ENCODE measurements around the gene IL18RAP.

IL18RAP gene

DNA sequence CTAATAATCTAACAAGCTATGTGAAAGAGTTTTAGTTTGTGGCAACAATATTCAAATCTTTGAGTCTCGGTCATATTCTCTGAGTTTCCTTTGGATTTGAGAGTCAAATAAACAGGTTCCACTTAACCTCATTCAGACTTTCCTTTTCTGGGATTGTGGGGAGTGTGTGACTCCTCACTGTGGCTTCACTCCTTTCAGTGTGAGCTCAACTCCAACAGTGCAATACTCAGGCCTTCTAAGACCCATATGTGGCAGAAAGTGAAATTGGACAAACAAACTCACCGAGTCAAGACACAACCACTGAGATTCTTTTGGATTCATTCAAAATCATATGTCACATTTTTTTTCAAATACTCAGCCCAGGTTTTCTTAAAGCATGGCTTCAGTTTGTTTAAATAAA is 75.5 kb downstream of the IL18RAP start:
- no peak overlapping the region for H3K27ac ChIP-seq (ENCODE audit: low read depth, low read length, poor library complexity, severe bottlenecking)
- H3K9ac ChIP-seq (ENCODE audit: low read length): no peak overlapping the region
- no peak overlapping the region for H3K4me2 ChIP-seq (ENCODE audit: low read length)

DNA sequence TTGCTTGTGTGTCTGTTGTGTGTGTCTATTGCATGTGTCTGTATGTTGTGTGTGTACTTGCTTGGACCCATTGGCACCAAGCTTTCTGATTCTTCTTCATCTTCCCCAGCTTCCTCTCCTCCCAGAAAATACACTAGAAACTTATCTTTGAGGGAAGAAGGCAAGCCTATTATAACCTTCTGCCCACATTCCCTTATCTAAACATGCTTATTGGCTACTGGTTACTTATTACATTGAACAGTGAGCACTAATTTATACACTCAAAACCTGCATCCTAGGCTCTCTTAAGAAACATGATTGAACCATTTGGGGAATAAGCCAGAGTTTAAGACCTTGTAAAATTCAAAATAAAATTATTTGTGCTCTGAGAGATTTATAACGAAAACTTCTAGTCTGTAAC is 76.6 kb downstream of the IL18RAP start:
- Histone ChIP-seq H3K9me2 (ENCODE audit: low read depth, low read length) (no peaks in the 10 kb centered on the region), H3K27me3 (ENCODE audit: insufficient read depth, low read length) (no peaks in the 10 kb centered on the region), H3K4me3 (ENCODE audit: low read depth, low read length, poor library complexity, severe bottlenecking) (no peak overlapping the region), H3K79me2 (ENCODE audit: insufficient read depth, low read length) (no peaks in the 10 kb centered on the region), H3K9ac (ENCODE audit: low read length) (no peak overlapping the region), H3K4me1 (ENCODE audit: insufficient read depth, low read length, severe bottlenecking) (no peaks in the 10 kb centered on the region), H2AFZ (ENCODE audit: low read length) (no peak overlapping the region), H3K9me3 (ENCODE audit: low read length) (no peaks in the 10 kb centered on the region), H3K27ac (ENCODE audit: low read depth, low read length, poor library complexity, severe bottlenecking) (no peak overlapping the region), H4K20me1 (ENCODE audit: insufficient read depth, low read length) (no peaks in the 10 kb centered on the region), H3F3A (ENCODE audit: insufficient read depth, low read length) (no peaks in the 10 kb centered on the region), H3K36me3 (ENCODE audit: insufficient read depth, low read length) (no peaks in the 10 kb centered on the region), H3K4me2 (ENCODE audit: low read length) (no peak overlapping the region)
- no peak for TF ChIP-seq EZH2 (IDR thresholded peaks at IDR 0.05; ENCODE audit: borderline replicate concordance, low read length)

More for the DNA sequence above, 75.5 kb downstream of the IL18RAP start:
- H3K4me3 ChIP-seq (ENCODE audit: low read depth, low read length, poor library complexity, severe bottlenecking): no peak overlapping the region
- TF ChIP-seq, protein P1, sequence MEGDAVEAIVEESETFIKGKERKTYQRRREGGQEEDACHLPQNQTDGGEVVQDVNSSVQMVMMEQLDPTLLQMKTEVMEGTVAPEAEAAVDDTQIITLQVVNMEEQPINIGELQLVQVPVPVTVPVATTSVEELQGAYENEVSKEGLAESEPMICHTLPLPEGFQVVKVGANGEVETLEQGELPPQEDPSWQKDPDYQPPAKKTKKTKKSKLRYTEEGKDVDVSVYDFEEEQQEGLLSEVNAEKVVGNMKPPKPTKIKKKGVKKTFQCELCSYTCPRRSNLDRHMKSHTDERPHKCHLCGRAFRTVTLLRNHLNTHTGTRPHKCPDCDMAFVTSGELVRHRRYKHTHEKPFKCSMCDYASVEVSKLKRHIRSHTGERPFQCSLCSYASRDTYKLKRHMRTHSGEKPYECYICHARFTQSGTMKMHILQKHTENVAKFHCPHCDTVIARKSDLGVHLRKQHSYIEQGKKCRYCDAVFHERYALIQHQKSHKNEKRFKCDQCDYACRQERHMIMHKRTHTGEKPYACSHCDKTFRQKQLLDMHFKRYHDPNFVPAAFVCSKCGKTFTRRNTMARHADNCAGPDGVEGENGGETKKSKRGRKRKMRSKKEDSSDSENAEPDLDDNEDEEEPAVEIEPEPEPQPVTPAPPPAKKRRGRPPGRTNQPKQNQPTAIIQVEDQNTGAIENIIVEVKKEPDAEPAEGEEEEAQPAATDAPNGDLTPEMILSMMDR (IDR thresholded peaks at IDR 0.05; ENCODE audit: low read length): no peak
- no peak for TF ChIP-seq EZH2 (IDR thresholded peaks at IDR 0.05; ENCODE audit: borderline replicate concordance, low read length)
- no peaks in the 10 kb centered on the region for H4K20me1 ChIP-seq (ENCODE audit: insufficient read depth, low read length)
- no peaks in the 10 kb centered on the region for H3K79me2 ChIP-seq (ENCODE audit: insufficient read depth, low read length)
- no peaks in the 10 kb centered on the region for H3K9me2 ChIP-seq (ENCODE audit: low read depth, low read length)
- H2AFZ ChIP-seq (ENCODE audit: low read length): no peak overlapping the region
- H3K4me1 ChIP-seq (ENCODE audit: insufficient read depth, low read length, severe bottlenecking): no peaks in the 10 kb centered on the region
- H3K36me3 ChIP-seq (ENCODE audit: insufficient read depth, low read length): no peaks in the 10 kb centered on the region
- no peaks in the 10 kb centered on the region for H3K9me3 ChIP-seq (ENCODE audit: low read length)
- no peaks in the 10 kb centered on the region for H3F3A ChIP-seq (ENCODE audit: insufficient read depth, low read length)
- H3K27me3 ChIP-seq (ENCODE audit: insufficient read depth, low read length): no peaks in the 10 kb centered on the region

Measured in OCI-LY1 (cell line).